ENCODE data around the gene HSF2BP. TPM values are rescaled to one million over a fixed set of nuclear protein-coding genes. Genes with fewer than 3 reads are reported as not detected.

HSF2BP gene
- total RNA-seq, 1 experiment from 2014 or later: 1.5 TPM

DNA sequence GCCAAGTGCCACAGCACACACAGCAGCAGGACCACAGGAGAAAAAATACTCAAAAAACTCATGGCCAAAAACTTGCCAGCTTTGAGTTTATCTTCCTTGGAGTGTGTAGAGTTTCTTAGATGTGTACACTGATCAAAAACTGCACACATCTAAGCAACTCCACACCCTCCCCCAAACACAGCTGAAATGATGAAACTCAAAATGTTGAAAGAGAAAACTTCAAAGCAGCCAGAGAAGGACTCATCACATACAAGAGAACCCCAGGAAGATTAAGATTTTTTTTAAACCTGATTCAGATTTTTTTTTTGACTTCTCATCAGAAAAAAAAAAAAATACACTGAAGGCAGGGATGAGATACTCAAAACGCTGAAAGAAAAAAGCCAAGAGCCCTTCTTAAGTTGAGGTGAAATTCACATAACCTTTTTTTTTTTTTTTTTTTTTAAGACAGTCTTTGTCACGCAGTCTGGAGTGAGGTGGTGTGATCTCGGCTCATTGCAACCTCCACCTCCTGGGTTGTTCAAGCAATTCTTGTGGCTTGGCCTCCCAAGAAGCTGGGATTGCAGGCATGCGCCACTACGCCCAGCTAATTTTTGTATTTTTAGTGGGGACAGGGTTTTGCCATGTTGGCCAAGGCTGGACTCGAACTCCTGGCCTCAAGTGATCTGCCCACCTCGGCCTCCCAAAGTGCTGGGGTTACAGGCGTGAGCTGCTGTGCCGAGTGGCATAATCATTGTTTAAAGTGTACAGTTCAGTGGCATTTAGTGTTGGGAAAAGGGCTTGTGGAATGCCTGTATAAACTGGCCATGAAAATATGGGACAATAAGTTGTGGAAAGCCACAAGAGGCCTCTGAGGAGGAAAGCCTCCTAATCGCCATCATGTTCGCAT lies 38.7 kb upstream of the HSF2BP start:
- H2BK12ac ChIP-seq (ENCODE audit: insufficient read length, low read depth, low read length): no peak overlapping the region
- TF ChIP-seq CTCF (conservative IDR thresholded peaks at IDR 0.05): no peak
- no peak overlapping the region for H2BK120ac ChIP-seq (ENCODE audit: low read depth, low read length, poor library complexity, severe bottlenecking)
- no peak overlapping the region for H3K23ac ChIP-seq (ENCODE audit: insufficient read length, low read depth, low read length)
- H3K9me3 ChIP-seq (ENCODE audit: control insufficient read depth, low read depth, low read length): no peaks in the 10 kb centered on the region
- no peak overlapping the region for H2BK15ac ChIP-seq (ENCODE audit: low read depth, low read length)
- no peaks in the 10 kb centered on the region for H3K23me2 ChIP-seq (ENCODE audit: insufficient read length, low read depth, low read length, poor library complexity, severe bottlenecking)
- H4K5ac ChIP-seq (ENCODE audit: insufficient read length, low read depth, low read length): no peak overlapping the region
- no peak overlapping the region for H3K56ac ChIP-seq (ENCODE audit: insufficient read length, low read depth, low read length)
- no peak overlapping the region for H2AFZ ChIP-seq (ENCODE audit: low read length)
- H3K4me3 Mint-ChIP-seq: no peak overlapping the region
- H3K18ac ChIP-seq (ENCODE audit: insufficient read length, low read depth, low read length): no peak overlapping the region
- no peaks in the 10 kb centered on the region for H3K4me1 ChIP-seq (ENCODE audit: insufficient read depth, low read length)
- H3K14ac ChIP-seq (ENCODE audit: insufficient read depth, low read length): no peak overlapping the region
- no peaks in the 10 kb centered on the region for H4K20me1 ChIP-seq (ENCODE audit: control insufficient read depth, insufficient read depth, insufficient read length)
- no peak overlapping the region for H3K9ac ChIP-seq (ENCODE audit: extremely low read depth, insufficient read length, low read length)
- no peaks in the 10 kb centered on the region for H3K9me3 Mint-ChIP-seq
- H2BK5ac ChIP-seq (ENCODE audit: insufficient read length, low read length): no peak overlapping the region
- no peak overlapping the region for H4K91ac ChIP-seq (ENCODE audit: insufficient read length, low read depth, low read length)
- H3K79me2 ChIP-seq (ENCODE audit: insufficient read depth, low read length): no peaks in the 10 kb centered on the region
- no peaks in the 10 kb centered on the region for H3K79me1 ChIP-seq (ENCODE audit: insufficient read depth, low read depth, low read length, poor library complexity, severe bottlenecking)
- no peak overlapping the region for H2AK5ac ChIP-seq (ENCODE audit: insufficient read length, low read length)
- peaks cover 11 to 43% (median 33%) of the 10 kb centered on the region in 3 experiments; a peak in 6 of 7 replicates for H3K36me3 Mint-ChIP-seq (ENCODE audit: insufficient read depth in 1 of 3, low read depth in 3 of 3)
- no CpG with 5 or more reads among the region's 11 CpGs for WGBS (ENCODE audit: extremely low coverage, insufficient read length, low lambda C conversion rate)
- no peak for DNase-seq
- H3K27ac ChIP-seq (ENCODE audit: insufficient read length, low read depth, low read length): no peak overlapping the region
- H3K27me3 Mint-ChIP-seq (ENCODE audit: low read depth): no peaks in the 10 kb centered on the region
- H3K27me3 ChIP-seq (ENCODE audit: insufficient read depth, low read length): no peaks in the 10 kb centered on the region
- peak overlapping the region in 2 of 3 experiments; percentile 57 to 77; a peak in 3 of 7 replicates for H3K27ac Mint-ChIP-seq
- no peak overlapping the region for H3K4me2 ChIP-seq (ENCODE audit: insufficient read depth, insufficient read length, low read length)
- peaks cover 5% of the 10 kb centered on the region in 2 experiments for H3K4me1 Mint-ChIP-seq
- H3T11ph ChIP-seq (ENCODE audit: low read length): no peak overlapping the region
- no peak overlapping the region for H3K4ac ChIP-seq (ENCODE audit: low read depth, low read length)
- no peak overlapping the region for H2BK20ac ChIP-seq (ENCODE audit: low read depth, low read length, poor library complexity, severe bottlenecking)
- H4K8ac ChIP-seq (replicated peaks; ENCODE audit: insufficient read length, low read depth, low read length): no peak overlapping the region
